ENCODE measurements around the gene PCBP3.

PCBP3 gene

GRCh38 chr21:45980697-45981096 lies 337.2 kb downstream of the PCBP3 start:
- H4K20me1 ChIP-seq (ENCODE audit: insufficient read depth): no peaks in the 10 kb centered on the region
- no peak overlapping the region for H3K27ac ChIP-seq
- no peaks in the 10 kb centered on the region for H3K79me2 ChIP-seq (ENCODE audit: insufficient read depth, low read depth)
- TF ChIP-seq, protein P1, sequence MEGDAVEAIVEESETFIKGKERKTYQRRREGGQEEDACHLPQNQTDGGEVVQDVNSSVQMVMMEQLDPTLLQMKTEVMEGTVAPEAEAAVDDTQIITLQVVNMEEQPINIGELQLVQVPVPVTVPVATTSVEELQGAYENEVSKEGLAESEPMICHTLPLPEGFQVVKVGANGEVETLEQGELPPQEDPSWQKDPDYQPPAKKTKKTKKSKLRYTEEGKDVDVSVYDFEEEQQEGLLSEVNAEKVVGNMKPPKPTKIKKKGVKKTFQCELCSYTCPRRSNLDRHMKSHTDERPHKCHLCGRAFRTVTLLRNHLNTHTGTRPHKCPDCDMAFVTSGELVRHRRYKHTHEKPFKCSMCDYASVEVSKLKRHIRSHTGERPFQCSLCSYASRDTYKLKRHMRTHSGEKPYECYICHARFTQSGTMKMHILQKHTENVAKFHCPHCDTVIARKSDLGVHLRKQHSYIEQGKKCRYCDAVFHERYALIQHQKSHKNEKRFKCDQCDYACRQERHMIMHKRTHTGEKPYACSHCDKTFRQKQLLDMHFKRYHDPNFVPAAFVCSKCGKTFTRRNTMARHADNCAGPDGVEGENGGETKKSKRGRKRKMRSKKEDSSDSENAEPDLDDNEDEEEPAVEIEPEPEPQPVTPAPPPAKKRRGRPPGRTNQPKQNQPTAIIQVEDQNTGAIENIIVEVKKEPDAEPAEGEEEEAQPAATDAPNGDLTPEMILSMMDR (conservative IDR thresholded peaks at IDR 0.05; ENCODE audit: low read depth, low read length): no peak
- H3K4me2 ChIP-seq: peak overlapping the region; percentile 64; the same call in 1 of the 2 replicates
- peak overlapping the region; percentile 47; the same call in 1 of the 2 replicates for H2AFZ ChIP-seq (ENCODE audit: low read depth)
- H3K36me3 ChIP-seq (ENCODE audit: insufficient read depth): no peaks in the 10 kb centered on the region
- H3K4me1 ChIP-seq (ENCODE audit: low read depth, poor library complexity, severe bottlenecking): no peaks in the 10 kb centered on the region
- H3K27me3 ChIP-seq (ENCODE audit: insufficient read depth, low read depth): peaks cover 28% of the 10 kb centered on the region
- H3K4me3 ChIP-seq (IDR thresholded peaks at IDR 0.05; ENCODE audit: insufficient read depth, low read depth, low read length): no peak overlapping the region
- no peak overlapping the region for H3K9ac ChIP-seq

DNA sequence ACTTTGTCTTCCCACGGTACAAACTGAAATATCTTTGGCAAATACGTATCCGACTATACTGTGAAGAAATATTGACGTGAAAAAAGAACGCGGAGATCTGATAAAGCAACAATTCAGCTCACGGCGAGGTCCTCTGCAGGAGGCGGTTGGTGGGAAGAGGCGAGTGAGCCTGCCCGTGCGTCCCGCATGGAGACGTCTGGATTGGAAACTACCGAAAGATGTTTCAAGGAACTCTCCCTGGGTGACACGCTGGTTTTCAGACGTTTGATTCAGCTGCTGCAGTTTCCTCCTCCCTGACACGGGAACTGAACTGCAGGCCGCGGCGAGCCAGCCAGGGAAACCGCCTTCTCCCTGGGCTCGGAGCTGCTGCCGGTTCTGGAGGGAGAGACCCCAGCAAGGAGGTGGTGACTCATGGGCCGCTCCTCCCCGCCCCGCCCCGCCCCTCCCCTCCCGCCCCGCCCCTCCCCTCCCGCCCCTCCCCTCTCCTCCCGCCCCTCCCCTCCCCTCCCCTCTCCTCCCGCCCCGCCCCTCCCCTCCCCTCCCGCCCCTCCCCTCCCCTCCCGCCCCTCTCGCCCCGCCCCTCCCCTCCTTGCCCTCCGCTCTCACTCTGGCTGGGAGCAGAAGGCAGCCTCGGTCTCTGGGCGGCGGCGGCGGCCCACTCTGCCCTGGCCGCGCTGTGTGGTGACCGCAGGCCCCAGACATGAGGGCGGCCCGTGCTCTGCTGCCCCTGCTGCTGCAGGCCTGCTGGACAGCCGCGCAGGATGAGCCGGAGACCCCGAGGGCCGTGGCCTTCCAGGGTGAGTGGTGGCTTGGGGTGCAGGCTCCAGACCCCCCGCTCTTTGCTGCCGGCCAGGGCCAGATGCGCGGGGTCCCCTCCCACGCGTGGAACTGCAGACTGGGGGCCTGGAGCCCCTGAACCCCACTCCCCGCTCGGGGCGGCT lies 337.9 kb downstream of the PCBP3 start, which contains the start of gene COL6A1:
Gene COL6A1, plus strand, starts transcription at position 620 of the 941 bp plus-strand sequence. Its CDS starts 81 bp downstream, at position 701.
- no peaks in the 10 kb centered on the region for H3K79me2 ChIP-seq (ENCODE audit: insufficient read depth, low read depth)
- no peak within 1 kb of the TSS for H3K4me3 ChIP-seq (IDR thresholded peaks at IDR 0.05; ENCODE audit: insufficient read depth, low read depth, low read length)
- no peak within 1 kb of the TSS for H3K9ac ChIP-seq
- H4K20me1 ChIP-seq (ENCODE audit: insufficient read depth): no peaks in the 10 kb centered on the region
- no peaks in the 10 kb centered on the region for H3K36me3 ChIP-seq (ENCODE audit: insufficient read depth)
- H3K27me3 ChIP-seq (ENCODE audit: insufficient read depth, low read depth): peaks cover 20% of the 10 kb centered on the region
- H3K4me1 ChIP-seq (ENCODE audit: low read depth, poor library complexity, severe bottlenecking): no peaks in the 10 kb centered on the region
- H2AFZ ChIP-seq (ENCODE audit: low read depth): peak within 1 kb of the TSS; percentile 47
- peak within 1 kb of the TSS; percentile 64; the same call in 1 of the 2 replicates for H3K4me2 ChIP-seq
- TF ChIP-seq, protein P1 (conservative IDR thresholded peaks at IDR 0.05; ENCODE audit: low read depth, low read length): no peak
- no peak within 1 kb of the TSS for H3K27ac ChIP-seq

- H3K79me2 ChIP-seq (ENCODE audit: insufficient read depth, low read depth): no peaks in the 10 kb centered on the region
- no peak overlapping the region for H3K9ac ChIP-seq
- TF ChIP-seq, protein P1 (conservative IDR thresholded peaks at IDR 0.05; ENCODE audit: low read depth, low read length): no peak
- H3K27ac ChIP-seq: no peak overlapping the region
- no peaks in the 10 kb centered on the region for H3K36me3 ChIP-seq (ENCODE audit: insufficient read depth)
- no peak overlapping the region for H3K4me3 ChIP-seq (IDR thresholded peaks at IDR 0.05; ENCODE audit: insufficient read depth, low read depth, low read length)
- H3K4me2 ChIP-seq: no peak overlapping the region
- H3K27me3 ChIP-seq (ENCODE audit: insufficient read depth, low read depth): peaks cover 20% of the 10 kb centered on the region; the same call in 1 of the 2 replicates
- no peak overlapping the region for H2AFZ ChIP-seq (ENCODE audit: low read depth)
- H4K20me1 ChIP-seq (ENCODE audit: insufficient read depth): no peaks in the 10 kb centered on the region
- H3K4me1 ChIP-seq (ENCODE audit: low read depth, poor library complexity, severe bottlenecking): no peaks in the 10 kb centered on the region
These were observed 338.7 kb downstream of the PCBP3 start for GRCh38 chr21:45982092-45982757.

- no peaks in the 10 kb centered on the region for H3K4me1 ChIP-seq (ENCODE audit: low read depth, poor library complexity, severe bottlenecking)
- TF ChIP-seq, protein P1 (conservative IDR thresholded peaks at IDR 0.05; ENCODE audit: low read depth, low read length): no peak
- no peaks in the 10 kb centered on the region for H4K20me1 ChIP-seq (ENCODE audit: insufficient read depth)
- H2AFZ ChIP-seq (ENCODE audit: low read depth): no peak overlapping the region
- peaks cover 24% of the 10 kb centered on the region; the same call in 1 of the 2 replicates for H3K27me3 ChIP-seq (ENCODE audit: insufficient read depth, low read depth)
- no peak overlapping the region for H3K4me2 ChIP-seq
- no peak overlapping the region for H3K27ac ChIP-seq
- H3K9ac ChIP-seq: no peak overlapping the region
- no peaks in the 10 kb centered on the region for H3K36me3 ChIP-seq (ENCODE audit: insufficient read depth)
- H3K4me3 ChIP-seq (IDR thresholded peaks at IDR 0.05; ENCODE audit: insufficient read depth, low read depth, low read length): no peak overlapping the region
- H3K79me2 ChIP-seq (ENCODE audit: insufficient read depth, low read depth): no peaks in the 10 kb centered on the region
These were observed 339.5 kb downstream of the PCBP3 start for GRCh38 chr21:45982758-45983648.
